Endothelial cell of hepatic sinusoid (primary cell): ENCODE data around the gene DDN.

ENCODE experiments used
- in situ Hi-C: cut with HindIII; loops from 2 replicates; pipeline ENCODE4 v1.10.0; 2017; ENCODE audit warnings: low sequenced_read_pairs

DDN gene

DNA sequence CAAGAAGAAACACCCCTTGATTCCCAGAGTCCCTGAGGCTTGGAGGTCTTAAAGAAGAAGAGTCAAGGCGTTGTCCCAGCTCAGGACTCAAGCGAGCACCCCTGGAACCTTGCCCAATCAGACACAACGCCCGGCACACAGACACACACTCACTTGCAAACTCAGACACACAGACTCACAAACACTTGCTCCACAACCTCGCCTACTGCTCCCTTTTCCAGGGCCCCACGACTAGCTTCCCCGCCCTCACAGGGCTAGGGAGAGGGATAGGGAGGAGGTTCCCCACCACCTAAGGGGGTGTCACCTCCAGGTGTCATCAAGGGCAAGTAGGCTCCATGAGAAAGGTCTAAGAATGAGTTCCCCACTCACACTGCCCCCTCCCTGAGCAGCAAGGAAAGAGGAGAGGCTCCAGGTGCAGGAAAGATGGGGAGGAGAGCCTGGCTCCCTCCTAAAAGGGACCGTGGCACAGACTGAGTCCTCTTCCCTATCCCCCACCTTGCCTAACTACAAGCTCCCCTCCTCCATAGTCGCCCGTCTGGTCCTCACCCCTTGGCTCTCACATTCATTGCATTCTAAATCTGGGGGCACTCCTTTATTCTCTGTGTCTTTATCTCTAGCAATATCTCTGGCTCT lies 28.4 kb downstream of the DDN start:
- in situ Hi-C loops, result no loop called here

DNA sequence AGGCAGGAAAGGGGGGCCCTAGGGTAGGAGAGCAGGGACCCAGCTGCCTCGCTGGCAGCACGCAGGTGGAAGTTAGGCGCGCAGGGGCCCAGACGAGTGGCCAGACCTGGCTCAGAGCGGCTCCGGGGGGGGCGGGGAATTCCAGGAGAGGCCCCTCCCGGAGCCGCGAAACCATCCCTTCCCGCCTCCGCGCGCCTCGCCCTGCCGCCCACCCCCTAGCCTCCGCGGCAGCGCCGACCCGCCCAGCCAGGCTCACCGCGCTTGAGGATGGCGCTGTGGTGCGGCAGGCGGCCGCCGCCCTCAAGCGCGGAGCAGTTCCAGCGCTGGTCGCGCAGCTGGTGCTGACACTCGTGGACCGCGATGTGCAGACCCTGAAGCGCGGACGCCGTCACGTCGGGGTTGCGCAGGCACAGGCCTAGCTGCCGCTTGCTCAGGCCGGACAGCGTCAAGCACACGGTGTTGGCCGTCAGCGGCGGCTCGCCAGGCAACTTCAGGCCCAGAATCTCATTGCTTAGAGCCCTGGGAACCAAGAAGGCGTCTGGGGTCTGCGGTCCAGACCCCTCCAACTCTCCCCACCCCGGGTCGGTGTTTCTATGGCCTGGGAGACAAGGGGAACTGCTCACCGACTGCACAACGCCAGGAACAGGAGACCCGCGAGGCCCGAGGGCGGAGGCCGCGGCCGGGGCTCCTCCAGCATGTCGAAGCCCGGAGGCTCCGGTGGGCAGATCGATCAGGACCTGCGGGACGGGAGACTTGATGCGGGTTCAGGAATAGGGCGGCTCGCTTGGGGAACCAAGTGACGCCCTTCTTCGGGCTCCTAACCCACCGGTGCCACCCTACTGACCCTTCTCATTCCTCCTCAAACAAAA lies 29.1 kb downstream of the DDN start:
- in situ Hi-C loops, result loop anchor here (5.0 kb wide), 1 partner anchor 32 kb away; no protein-coding TSS in a partner anchor

DNA sequence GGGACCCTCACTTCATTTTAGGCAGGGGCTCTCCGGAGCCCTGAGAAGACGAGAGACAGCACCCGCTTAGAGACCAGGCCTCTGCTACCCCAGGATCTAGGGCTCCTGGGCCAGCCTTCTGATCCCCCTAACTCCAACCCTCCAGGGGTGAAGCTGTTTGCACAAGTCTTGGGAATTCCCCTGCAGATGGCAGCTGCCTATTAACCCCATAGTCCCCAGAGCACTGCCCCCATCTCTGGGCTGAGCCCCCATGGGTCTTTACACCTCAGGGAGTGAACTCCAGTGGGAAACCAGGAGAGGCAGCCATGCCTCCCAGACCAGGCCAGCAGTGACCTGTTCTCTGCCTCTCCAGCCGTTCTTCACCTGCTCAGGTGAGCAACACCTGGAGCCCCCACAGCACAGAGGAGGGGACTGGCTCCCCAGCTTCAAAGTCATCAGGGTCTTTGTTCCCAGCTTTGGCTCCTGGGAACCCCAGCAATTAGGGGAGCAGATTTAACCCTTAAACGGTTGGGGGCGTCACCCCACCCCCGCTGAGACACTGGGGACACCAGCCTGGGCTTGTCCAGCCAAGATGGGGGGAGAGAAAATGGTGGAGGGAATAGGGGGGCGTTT lies 29.9 kb downstream of the DDN start:
- in situ Hi-C loops, result loop anchor here (5.0 kb wide), 1 partner anchor 33 kb away; no protein-coding TSS in a partner anchor

DNA sequence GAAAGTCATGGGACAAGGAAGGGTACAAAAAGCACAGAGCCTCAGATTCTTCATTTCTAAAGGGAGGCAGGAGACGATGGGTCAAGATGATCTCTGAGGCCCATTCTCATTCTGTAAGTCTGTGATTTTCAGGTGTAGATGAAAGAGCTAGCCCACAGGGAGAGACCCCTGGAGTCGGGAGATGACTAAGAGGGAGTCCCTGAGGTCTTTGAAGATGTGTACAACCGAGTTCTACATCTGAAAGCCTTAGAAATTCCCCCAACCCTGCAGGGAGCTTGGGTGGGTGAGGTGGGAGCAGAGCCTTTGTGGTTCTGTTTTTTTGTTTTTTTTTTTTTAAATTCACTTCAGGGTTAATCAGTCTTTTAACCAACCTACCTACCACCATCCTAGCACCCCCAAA lies 30.7 kb downstream of the DDN start:
- in situ Hi-C loops, result loop anchor here (5.0 kb wide), 1 partner anchor 34 kb away; no protein-coding TSS in a partner anchor

DNA sequence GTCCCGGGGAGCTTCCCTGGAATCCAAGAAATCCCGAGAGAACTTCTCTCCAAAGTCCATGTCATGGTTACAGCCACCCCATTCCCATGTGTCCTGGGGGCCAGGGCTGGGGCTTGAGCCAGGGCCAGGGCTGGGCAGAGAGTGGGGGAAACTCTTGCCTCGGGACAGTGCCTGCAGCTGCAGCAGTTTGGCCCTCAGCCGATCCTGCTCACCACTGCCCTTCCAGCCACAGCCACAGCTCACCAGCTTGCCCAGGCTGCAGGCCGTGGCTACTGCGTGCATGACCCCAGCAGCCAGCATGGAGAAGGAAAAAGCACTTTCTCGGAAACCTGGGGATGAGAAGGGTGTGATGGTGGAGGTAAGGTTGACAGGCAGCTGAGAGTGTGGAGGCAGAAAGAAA lies 31.2 kb downstream of the DDN start:
- in situ Hi-C loops, result loop anchor here (5.0 kb wide), 1 partner anchor 34 kb away; no protein-coding TSS in a partner anchor

DNA sequence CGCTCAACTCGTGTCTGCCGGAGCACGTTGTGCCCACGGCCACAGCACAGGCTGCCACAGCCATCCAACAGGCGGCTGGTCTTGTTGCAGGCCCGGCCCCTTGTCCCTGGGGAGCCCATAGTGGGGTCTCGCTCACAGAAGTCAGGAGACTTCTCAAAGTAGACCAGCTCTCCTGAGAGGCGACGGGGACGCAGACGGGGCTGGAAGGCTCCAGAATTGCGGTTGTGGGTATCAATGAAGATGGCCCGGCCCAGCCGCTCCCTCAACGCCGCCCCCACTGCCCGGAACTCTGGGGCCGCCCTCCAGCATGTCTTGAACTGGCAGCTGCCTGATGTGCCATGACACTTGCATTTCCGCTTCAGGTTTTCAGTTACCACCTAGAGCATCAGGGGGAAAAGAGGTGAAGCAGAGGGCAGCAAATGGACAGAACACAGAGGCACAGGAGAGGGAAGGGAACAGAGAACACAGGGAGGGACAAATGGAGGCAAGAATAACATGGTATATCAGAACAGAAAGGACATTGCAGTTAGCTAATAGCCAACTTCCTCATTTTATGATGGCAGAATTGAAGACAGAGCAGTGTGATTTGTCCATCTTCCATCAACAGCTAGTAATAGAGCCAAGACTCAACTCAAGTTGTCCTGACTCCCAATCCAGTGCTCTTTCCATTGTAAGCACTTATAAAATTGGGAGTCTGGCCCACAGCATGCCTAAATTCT lies 32.8 kb downstream of the DDN start:
- in situ Hi-C loops, result loop anchor here (5.0 kb wide), 1 partner anchor 36 kb away; no protein-coding TSS in a partner anchor

DNA sequence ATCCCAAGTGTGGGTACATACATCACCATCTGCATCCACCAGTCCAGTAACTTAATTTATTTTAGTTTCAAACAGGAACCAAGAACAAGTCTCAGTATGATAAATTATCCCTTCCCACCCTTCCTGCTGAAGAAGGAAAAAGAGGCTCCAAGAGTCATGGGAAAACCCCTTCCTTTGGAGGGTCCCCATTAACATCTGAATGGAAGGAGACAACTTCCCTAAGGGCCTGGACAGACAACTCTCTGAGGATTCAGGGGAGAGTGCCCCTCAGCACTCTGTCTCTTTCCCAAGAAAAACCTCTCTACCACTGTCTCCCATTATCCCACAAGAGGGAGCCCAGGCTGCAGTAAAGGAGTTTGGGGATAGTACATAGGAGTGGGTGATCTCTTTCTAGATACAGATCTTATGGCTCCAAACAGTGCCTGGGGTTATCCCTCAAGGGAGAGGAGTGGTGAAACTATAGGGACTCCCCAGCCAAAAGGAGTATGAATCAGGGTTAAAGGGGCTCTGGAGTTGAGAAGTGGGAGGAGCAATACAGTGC lies 33.8 kb downstream of the DDN start:
- in situ Hi-C loops, result loop anchor here (5.0 kb wide), 1 partner anchor 37 kb away; no protein-coding TSS in a partner anchor

DNA sequence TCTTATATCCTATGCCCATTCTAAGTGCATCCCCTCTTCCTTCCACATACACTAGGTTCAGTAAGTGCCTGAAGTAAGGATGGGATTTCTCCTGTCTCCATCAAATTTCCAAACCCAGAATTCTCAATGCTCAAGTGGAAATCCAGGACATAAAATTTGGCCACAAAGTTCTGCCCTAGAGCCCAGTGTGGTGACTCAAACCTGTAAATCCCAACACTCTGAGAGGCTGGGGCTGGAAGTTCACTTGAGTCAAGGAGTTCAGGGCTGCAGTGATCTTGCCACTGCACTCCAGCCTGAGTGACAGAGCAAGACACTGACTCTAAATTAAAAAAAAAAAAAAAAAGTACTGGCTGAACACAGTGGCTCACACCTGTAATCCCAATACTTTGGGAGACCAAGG lies 37.4 kb downstream of the DDN start:
- in situ Hi-C loops, result no loop called here

DNA sequence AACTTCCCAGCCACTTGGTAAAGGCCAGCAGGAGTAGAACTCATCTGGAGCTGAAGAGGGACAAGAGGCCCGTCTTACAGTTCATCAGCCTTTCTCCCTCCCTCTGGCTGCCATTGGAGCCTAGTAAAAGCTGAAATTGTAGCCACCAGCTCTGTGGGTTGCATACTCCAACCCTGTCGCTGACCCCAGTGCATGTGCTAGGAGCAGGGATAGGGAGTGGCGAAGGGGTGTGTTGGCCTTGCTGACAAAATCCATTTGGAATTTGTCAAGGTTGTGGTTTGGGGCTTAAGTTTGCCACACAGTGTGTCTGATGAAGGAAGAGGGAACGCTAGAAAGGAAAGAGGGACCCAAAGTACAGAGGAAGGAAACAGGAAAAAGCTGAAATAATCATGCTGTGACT lies 37.8 kb downstream of the DDN start:
- in situ Hi-C loops, result no loop called here

DNA sequence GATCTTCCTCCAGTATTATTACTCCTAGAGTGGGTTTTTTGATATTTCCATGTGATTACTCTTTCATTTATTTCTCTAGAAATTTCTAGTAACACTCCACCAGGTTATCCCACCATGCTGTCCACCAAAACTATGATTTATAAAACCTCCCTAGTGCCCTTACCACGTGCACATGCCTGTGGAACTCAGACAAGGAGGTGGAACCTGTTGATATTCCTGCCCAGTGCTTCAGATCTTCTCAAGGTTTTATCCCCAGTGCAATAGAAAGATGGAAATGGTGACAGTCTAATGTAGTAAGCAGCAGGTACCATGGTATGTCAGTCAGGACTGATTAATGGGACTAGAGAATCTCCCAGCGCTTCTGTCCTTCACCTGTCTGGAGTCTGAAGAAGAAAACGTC lies 38.3 kb downstream of the DDN start:
- in situ Hi-C loops, result no loop called here

DNA sequence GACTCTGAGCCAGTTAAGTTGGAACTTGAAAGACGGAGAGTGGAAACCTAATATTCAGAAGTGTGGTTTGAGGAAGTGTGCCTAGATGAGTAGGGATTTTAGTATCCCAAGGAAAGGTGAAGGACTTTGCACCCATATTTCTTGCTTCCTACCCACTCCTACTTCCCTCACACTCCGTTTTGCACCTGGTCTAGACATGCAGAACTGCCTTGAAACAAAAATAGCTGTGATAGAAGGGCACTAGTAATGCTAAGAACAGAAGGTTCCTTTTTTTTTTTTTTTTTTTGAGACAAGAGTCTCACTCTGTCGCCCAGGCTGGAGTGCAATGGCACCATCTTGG lies 41.2 kb downstream of the DDN start:
- in situ Hi-C loops, result no loop called here

DNA sequence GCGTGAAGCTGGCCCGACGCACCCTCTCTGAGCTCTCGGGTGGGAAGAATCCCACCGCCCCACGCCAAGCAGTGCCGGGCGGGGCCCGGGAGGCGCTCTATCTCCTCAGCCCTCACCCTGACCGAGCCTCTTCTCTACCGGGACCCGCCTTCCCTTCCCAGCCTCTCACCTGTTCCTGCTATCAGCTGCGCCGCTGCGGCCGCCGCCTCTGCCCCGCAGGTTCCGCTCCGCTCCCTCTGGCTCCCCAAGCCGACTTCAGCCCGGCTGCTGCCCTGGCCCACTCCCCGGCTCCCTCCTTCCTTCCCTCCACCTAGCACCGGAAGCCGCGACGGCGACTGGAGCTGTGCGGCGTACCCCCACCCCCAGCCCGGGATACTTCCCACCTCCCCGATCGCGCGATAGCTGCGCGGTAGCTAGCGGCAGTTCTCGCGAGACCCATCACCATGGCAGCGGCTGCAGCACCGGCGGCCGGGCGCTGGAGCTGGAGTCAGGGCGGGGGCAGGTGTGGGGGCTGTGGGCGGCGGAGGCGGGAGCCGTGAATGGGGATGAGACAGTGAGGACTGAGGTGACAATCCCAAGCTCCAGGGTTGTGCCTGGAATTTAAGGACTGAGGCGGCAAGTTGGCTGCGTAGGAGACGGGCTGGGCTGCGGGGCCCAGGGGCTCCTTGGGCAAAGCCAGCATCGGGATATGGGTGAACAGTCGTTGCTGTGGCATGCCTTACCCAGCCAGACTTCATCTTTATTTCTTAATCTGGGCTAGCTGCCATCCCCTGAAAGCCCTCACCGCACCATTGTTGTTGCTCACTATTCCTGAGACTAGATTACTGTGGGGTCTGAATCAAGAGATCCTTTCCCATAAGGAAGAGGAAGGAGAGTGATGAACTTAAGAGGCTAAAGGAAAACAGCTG lies 41.8 kb downstream of the DDN start, which contains the start of gene ARF3:
Gene ARF3, minus strand, starts transcription at position 347 of the 908 bp plus-strand sequence. CDS start 16,392 bp downstream, outside the sequence.
- in situ Hi-C loops, result no loop called here

DNA sequence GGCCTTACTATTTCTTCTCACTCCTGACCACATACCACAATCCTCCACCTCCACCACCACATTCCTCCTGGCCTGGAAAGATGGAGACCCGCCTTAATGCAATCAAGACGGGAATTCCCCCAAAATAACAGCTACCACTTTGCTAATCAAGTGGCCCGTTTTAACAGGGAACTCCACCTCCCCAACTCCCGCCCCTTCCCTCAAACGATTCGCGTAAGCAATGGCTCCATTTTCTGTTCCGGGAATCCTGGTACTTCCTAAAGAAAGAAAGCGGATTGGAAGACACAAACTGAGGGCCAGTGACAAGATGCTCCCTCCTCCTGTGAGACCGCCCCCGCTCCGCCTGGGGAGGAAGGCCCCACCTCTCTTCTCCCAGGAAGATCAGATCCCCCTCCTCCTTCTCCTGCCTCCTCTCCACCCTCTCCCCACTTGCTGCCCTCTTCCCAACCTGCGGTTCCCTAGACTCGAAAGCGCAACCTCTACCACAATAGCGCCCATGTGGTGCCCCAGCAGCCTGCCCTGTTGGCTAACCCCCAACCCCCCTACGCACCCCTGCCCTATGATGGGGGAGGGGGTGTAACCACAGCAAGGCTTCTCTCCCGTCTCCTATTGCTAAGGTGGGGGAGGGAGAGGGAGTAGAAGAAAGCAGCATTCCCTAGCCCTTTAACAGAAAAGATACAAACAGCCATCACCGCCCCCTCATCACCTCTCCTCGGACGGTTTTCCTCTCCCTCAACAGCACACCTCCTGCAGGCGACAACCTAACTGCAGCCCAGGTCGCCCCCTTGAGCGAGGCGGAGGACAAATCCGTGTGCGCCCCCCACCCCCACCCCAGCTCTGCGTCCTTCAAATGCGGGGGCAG lies 42.7 kb downstream of the DDN start:
- in situ Hi-C loops, result no loop called here

DNA sequence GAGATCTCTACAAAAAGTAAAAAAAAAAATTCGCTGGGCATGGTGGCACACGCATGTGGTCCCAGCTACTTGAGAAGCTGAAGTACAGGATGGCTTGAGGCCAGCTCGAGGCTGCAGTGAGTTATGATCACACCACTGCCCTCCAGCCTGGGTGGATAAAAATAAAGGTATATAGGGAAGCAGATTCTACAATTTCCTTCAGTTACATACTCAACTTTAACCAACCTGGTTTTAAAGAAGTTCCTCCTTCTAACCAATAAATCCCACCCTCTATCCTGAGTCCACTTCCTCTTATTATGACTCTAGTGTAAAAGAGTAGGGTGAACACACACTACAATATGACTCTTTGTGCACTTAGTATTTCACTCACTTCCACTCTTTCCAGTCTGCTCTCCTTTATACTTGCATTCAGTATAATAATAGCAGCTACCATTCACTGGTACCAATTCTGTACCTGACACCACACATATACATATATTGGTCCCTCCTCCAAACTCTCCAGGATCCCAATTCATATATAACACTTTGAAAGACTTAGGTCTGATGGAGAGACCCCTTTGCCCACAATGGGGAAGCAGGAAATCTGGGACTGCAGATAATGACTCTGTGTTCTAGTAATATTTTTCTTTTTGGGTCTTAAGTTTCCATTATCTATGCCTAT lies 44.2 kb downstream of the DDN start:
- in situ Hi-C loops, result no loop called here

DNA sequence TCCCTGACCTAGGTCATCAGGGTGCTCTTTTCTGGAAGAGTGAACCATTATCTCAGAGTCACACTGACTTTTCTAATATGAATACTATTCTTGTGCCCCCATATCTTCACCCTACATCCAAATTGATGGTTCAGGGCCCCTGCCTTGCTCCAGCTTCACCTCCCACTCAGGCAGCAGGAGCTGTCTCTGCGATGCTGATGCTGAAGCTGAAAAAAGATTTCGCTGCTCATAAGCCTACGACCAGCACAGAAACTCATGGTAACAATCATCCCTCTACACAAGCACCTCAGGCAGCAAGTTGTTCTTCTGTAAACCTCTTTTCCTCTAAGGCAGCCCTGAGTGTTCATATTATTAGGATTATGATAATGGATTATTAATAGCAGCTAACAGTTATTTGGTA lies 45.1 kb downstream of the DDN start:
- in situ Hi-C loops, result no loop called here

DNA sequence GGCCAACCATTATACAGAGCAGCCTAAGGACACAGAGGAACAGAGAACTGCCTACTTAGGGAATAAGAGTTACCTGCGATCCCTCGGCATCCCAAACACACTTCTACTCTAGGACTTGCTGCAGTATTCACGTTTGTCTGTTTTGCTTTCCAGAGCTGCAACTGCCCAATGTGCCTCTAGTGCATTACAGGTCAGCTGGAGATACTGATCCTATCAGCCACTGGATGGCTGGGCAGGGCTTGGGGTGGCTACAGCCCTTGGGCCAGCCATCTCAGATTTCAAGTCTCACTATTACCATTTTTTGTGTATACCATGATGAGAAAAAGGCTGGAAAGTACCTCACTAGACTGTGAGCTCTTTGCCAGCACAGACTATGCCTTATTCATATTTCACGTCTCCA lies 46.5 kb downstream of the DDN start:
- in situ Hi-C loops, result no loop called here

DNA sequence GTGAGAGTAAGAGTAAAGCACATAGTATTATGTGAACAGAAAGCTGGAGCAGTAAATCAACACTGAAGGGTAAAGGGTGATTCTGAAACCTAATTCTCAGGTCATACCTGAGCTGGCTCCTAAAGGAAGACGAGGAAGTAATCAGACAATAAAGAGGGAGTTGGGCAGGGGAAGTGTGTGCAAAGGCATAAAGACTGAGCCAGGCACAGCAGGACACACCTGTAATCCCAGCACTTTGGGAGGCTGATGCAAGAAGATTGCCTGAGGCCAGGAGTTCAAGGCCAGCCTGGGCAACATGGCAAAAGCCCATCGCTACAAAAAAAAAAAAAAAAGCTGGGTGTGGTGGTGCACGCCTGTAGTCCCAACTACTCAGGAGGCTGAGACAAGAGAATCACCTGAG lies 51.4 kb downstream of the DDN start:
- in situ Hi-C loops, result no loop called here

DNA sequence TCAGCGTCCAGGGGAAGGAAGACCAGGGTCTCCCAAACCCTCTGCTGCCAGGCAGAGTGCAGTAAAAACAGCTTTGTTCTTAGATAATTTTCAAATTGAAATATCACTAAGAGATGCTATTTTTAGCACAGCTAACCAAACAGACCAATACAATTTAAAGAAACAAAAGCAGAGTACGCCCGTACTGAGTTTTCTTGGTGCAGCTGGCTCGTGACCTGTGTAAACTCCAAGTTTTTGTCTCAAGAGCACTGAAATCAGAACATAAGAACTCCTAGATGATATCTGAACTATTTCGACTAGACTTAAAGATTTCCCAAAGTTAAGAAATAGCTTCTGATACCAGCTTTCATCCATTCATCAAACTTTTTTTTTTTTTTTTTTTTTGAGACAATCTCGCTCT lies 52.2 kb downstream of the DDN start:
- in situ Hi-C loops, result no loop called here
